Posterior cingulate gyrus (tissue), 11 donors: ENCODE data around the gene FAM120B.

ENCODE experiments used
- DNase-seq, 10 donors: peaks; one replicate each; pipeline versions ENCODE4 v3.0.0 to v3.0.0-alpha.2; 2020 to 2021; ENCODE audit warnings: mixed read lengths in 3 of 10
- intact Hi-C: fragments of 100-400 bp; cut with DNase I; formaldehyde crosslinking; loops from one replicate; pipeline ENCODE4 v1.15.1; 2023

Gene FAM120B

GRCh38 chr6:170448751-170449630 lies 142.4 kb downstream of the FAM120B start:
- intact Hi-C loops, result no loop called here
- DNase-seq, result peak in 1 of 10 donors; percentile 8

GRCh38 chr6:170449835-170450753 lies 143.5 kb downstream of the FAM120B start:
- peak in 1 of 10 donors; percentile 84 for DNase-seq
- intact Hi-C loops, result no loop called here

- no peak for DNase-seq
- intact Hi-C loops, result no loop called here
Measured at GRCh38 chr6:170450916-170451761, 144.6 kb downstream of the FAM120B start.

- DNase-seq, result peak in 3 of 10 donors; percentile 6 to 81 (median 44)
- intact Hi-C loops, result no loop called here
Measured at GRCh38 chr6:170451762-170452651, 145.4 kb downstream of the FAM120B start.

- DNase-seq, result peak in 1 of 10 donors; percentile 70
- intact Hi-C loops, result no loop called here
Measured at GRCh38 chr6:170452767-170453545, 146.4 kb downstream of the FAM120B start.

- intact Hi-C loops, result no loop called here
- peak in 1 of 10 donors; percentile 59 for DNase-seq
Measured at GRCh38 chr6:170453586-170454511, 147.3 kb downstream of the FAM120B start.

- DNase-seq, result peak in 1 of 10 donors; percentile 29
- intact Hi-C loops, result no loop called here
Measured at GRCh38 chr6:170454512-170455285, 148.1 kb downstream of the FAM120B start.

GRCh38 chr6:170455335-170455979 lies 148.9 kb downstream of the FAM120B start:
- intact Hi-C loops, result no loop called here
- peak in 2 of 10 donors; percentile 39 to 83 for DNase-seq

- DNase-seq, result peak in 2 of 10 donors; percentile 2 to 48
- intact Hi-C loops, result no loop called here
Measured at GRCh38 chr6:170456334-170456733, 149.8 kb downstream of the FAM120B start.
